ENCODE measurements around the gene HTR3D.

Gene HTR3D
- 0 to 0.13 (median 0) reads per million in 9 experiments for total RNA-seq

GRCh38 chr3:184031187-184031792 lies at the start of gene HTR3D:
Gene HTR3D (plus strand): TSS chr3:184031742. CDS start chr3:184031742, 0 bp downstream.
- H3K4me1 Mint-ChIP-seq (ENCODE audit: low read depth in 2 of 2): no peaks in the 10 kb centered on the region
- peak within 1 kb of the TSS in 1 of 2 donors; percentile 15 for H3K27ac Mint-ChIP-seq
- H3K4me3 Mint-ChIP-seq: no peak within 1 kb of the TSS
- no peak for DNase-seq
- peaks cover 11 to 37% of the 10 kb centered on the region in 2 donors for H3K27me3 Mint-ChIP-seq
- no peaks in the 10 kb centered on the region for H3K9me3 Mint-ChIP-seq
- no peaks in the 10 kb centered on the region for H3K36me3 Mint-ChIP-seq (ENCODE audit: insufficient read depth)
- ATAC-seq (replicated peaks): no peak

GRCh38 chr3:183981990-183982644 lies 49.4 kb upstream of the HTR3D start:
- H3K4me1 Mint-ChIP-seq (ENCODE audit: low read depth in 2 of 2): no peaks in the 10 kb centered on the region
- no peaks in the 10 kb centered on the region for H3K27me3 Mint-ChIP-seq
- H3K36me3 Mint-ChIP-seq (ENCODE audit: insufficient read depth): peaks cover 16% of the 10 kb centered on the region
- ATAC-seq (replicated peaks) (no peak), DNase-seq (no peak)
- H3K9me3 Mint-ChIP-seq: no peaks in the 10 kb centered on the region
- H3K27ac Mint-ChIP-seq: no peak overlapping the region
- H3K4me3 Mint-ChIP-seq: no peak overlapping the region

GRCh38 chr3:183984127-183984740 lies 47.3 kb upstream of the HTR3D start:
- no peaks in the 10 kb centered on the region for H3K27me3 Mint-ChIP-seq
- ATAC-seq (replicated peaks): no peak

GRCh38 chr3:183984749-183985729 lies 46.5 kb upstream of the HTR3D start:
- Mint-ChIP-seq H3K27me3 (no peaks in the 10 kb centered on the region), H3K4me3 (no peak overlapping the region), H3K36me3 (ENCODE audit: insufficient read depth) (peaks cover 23% of the 10 kb centered on the region), H3K27ac (no peak overlapping the region), H3K4me1 (ENCODE audit: low read depth in 2 of 2) (peaks cover 0 to 3% of the 10 kb centered on the region in 2 donors), H3K9me3 (no peaks in the 10 kb centered on the region)
- no peak for DNase-seq
- no peak for ATAC-seq (replicated peaks)

More at GRCh38 chr3:183984127-183984740, 47.3 kb upstream of the HTR3D start:
- no peak for DNase-seq
- Mint-ChIP-seq H3K36me3 (ENCODE audit: insufficient read depth) (peaks cover 23% of the 10 kb centered on the region), H3K9me3 (no peaks in the 10 kb centered on the region), H3K4me3 (no peak overlapping the region), H3K27ac (no peak overlapping the region), H3K4me1 (ENCODE audit: low read depth in 2 of 2) (peaks cover 0 to 3% of the 10 kb centered on the region in 2 donors)

GRCh38 chr3:183987000-183987600 lies 44.4 kb upstream of the HTR3D start:
- Mint-ChIP-seq H3K27ac (peak overlapping the region in 1 of 2 donors; percentile 36), H3K27me3 (no peaks in the 10 kb centered on the region), H3K4me1 (ENCODE audit: low read depth in 2 of 2) (peaks cover 0 to 3% of the 10 kb centered on the region in 2 donors), H3K4me3 (no peak overlapping the region), H3K9me3 (no peaks in the 10 kb centered on the region), H3K36me3 (ENCODE audit: insufficient read depth) (peaks cover 23% of the 10 kb centered on the region)
- ATAC-seq (replicated peaks) (no peak), DNase-seq (no peak)

GRCh38 chr3:183988216-183988790 lies 43.2 kb upstream of the HTR3D start:
- H3K27ac Mint-ChIP-seq: no peak overlapping the region
- ATAC-seq (replicated peaks) (no peak), DNase-seq (no peak)
- H3K9me3 Mint-ChIP-seq: no peaks in the 10 kb centered on the region
- no peaks in the 10 kb centered on the region for H3K27me3 Mint-ChIP-seq
- peaks cover 18% of the 10 kb centered on the region for H3K36me3 Mint-ChIP-seq (ENCODE audit: insufficient read depth)
- peaks cover 0 to 3% of the 10 kb centered on the region in 2 donors for H3K4me1 Mint-ChIP-seq (ENCODE audit: low read depth in 2 of 2)
- no peak overlapping the region for H3K4me3 Mint-ChIP-seq

GRCh38 chr3:183991403-183991802 lies 40.1 kb upstream of the HTR3D start:
- H3K27me3 Mint-ChIP-seq: no peaks in the 10 kb centered on the region
- H3K36me3 Mint-ChIP-seq (ENCODE audit: insufficient read depth): peaks cover 13% of the 10 kb centered on the region

GRCh38 chr3:184001761-184002160 lies 29.8 kb upstream of the HTR3D start:
- H3K36me3 Mint-ChIP-seq (ENCODE audit: insufficient read depth): peaks cover 16% of the 10 kb centered on the region
- no peak overlapping the region for H3K27ac Mint-ChIP-seq
- no peak for ATAC-seq (replicated peaks)

More at GRCh38 chr3:183991403-183991802, 40.1 kb upstream of the HTR3D start:
- no peak for ATAC-seq (replicated peaks)
- Mint-ChIP-seq H3K9me3 (no peaks in the 10 kb centered on the region), H3K27ac (no peak overlapping the region), H3K4me1 (ENCODE audit: low read depth in 2 of 2) (peaks cover 0 to 3% of the 10 kb centered on the region in 2 donors), H3K4me3 (no peak overlapping the region)
- DNase-seq: no peak

GRCh38 chr3:184002469-184002868 lies 29.1 kb upstream of the HTR3D start:
- H3K27me3 Mint-ChIP-seq: no peaks in the 10 kb centered on the region
- peaks cover 16% of the 10 kb centered on the region for H3K36me3 Mint-ChIP-seq (ENCODE audit: insufficient read depth)

More at GRCh38 chr3:184001761-184002160, 29.8 kb upstream of the HTR3D start:
- no peak for DNase-seq
- Mint-ChIP-seq H3K27me3 (no peaks in the 10 kb centered on the region), H3K9me3 (no peaks in the 10 kb centered on the region), H3K4me1 (ENCODE audit: low read depth in 2 of 2) (peaks cover 0 to 7% of the 10 kb centered on the region in 2 donors), H3K4me3 (no peak overlapping the region)

GRCh38 chr3:184003187-184003967 lies 28.2 kb upstream of the HTR3D start:
- Mint-ChIP-seq H3K4me1 (ENCODE audit: low read depth in 2 of 2) (peaks cover 0 to 7% of the 10 kb centered on the region in 2 donors), H3K4me3 (no peak overlapping the region), H3K9me3 (no peaks in the 10 kb centered on the region), H3K27ac (no peak overlapping the region), H3K27me3 (no peaks in the 10 kb centered on the region), H3K36me3 (ENCODE audit: insufficient read depth) (peaks cover 16% of the 10 kb centered on the region)
- ATAC-seq (replicated peaks): no peak
- DNase-seq: no peak

More at GRCh38 chr3:184002469-184002868, 29.1 kb upstream of the HTR3D start:
- Mint-ChIP-seq H3K9me3 (no peaks in the 10 kb centered on the region), H3K27ac (no peak overlapping the region), H3K4me1 (ENCODE audit: low read depth in 2 of 2) (peaks cover 0 to 7% of the 10 kb centered on the region in 2 donors), H3K4me3 (no peak overlapping the region)
- DNase-seq (no peak), ATAC-seq (replicated peaks) (no peak)

GRCh38 chr3:184004476-184004875 lies 27.1 kb upstream of the HTR3D start:
- Mint-ChIP-seq H3K27ac (no peak overlapping the region), H3K4me3 (no peak overlapping the region), H3K36me3 (ENCODE audit: insufficient read depth) (peaks cover 12% of the 10 kb centered on the region), H3K27me3 (no peaks in the 10 kb centered on the region), H3K9me3 (no peaks in the 10 kb centered on the region), H3K4me1 (ENCODE audit: low read depth in 2 of 2) (peaks cover 0 to 7% of the 10 kb centered on the region in 2 donors)
- DNase-seq (no peak), ATAC-seq (replicated peaks) (no peak)
